AG04449 (cell line): ENCODE results near the gene MRPL49.
"Not testable (repeated sequence)": the region's sequence is repeated elsewhere in the genome, so short reads cannot be mapped to it uniquely, and the experiment has no call there.

ENCODE experiments used
- CTCF ChIA-PET: fragments of 350-600 bp; formaldehyde crosslinking; extraction: SDS; loops from one replicate; lab custom pipeline; 2021; ENCODE audit warnings: antibody characterized with exemption; lab: Yijun Ruan, JAX
- POLR2A ChIA-PET: fragments of 400-600, 350-600 bp; formaldehyde crosslinking; extraction: SDS; loops from one replicate; lab custom pipeline; 2020; ENCODE audit warnings: antibody characterized with exemption, inconsistent platforms; lab: Yijun Ruan, JAX
- DNase-seq: peaks from one replicate; pipeline ENCODE4 v3.0.0-alpha.2; 2010; ENCODE audit warnings: low read depth, low spot score
- H3K4me3 ChIP-seq: 2 replicates; pipeline ENCODE4 v1.5.1; 2011; ENCODE audit warnings: low read depth, mild to moderate bottlenecking, control low read depth, low read length
- CTCF ChIP-seq: IDR thresholded peaks from one replicate; pipeline ENCODE4 v1.5.1; 2011; ENCODE audit warnings: mild to moderate bottlenecking, moderate library complexity, low read length, control low read depth, inconsistent platforms; ENCODE audit not compliant: insufficient read depth; ENCODE audit errors: missing control alignments

MRPL49 gene

GRCh38 chr11:65118097-65118837, 3.9 kb upstream of the MRPL49 start:
- POLR2A ChIA-PET = interaction anchor here (0.5 to 1.9 kb wide), 2 partner anchors 16 kb away, joined by 4 to 7 read pairs; partner anchors contain the start of gene SYVN1
- H3K4me3 ChIP-seq = no peak overlapping the region
- CTCF ChIA-PET = interaction anchor here (0.8 to 7.1 kb wide), 24 partner anchors 8 to 332 kb away, joined by 3 to 72 read pairs (median 4); partner anchors contain the start of genes ARL2, CAPN1, PPP2R5B and SNX15
- no peak for DNase-seq
- no peak for TF ChIP-seq CTCF

- CTCF ChIA-PET = interaction anchor here (0.8 to 7.1 kb wide), 17 partner anchors 9 to 333 kb away, joined by 3 to 72 read pairs (median 4); partner anchors contain the start of genes ARL2, CAPN1, PPP2R5B and TM7SF2
- POLR2A ChIA-PET = interaction anchor here (0.5 kb wide), 1 partner anchor 17 kb away, joined by 4 read pairs; no protein-coding TSS in a partner anchor
- not testable (repeated sequence) for H3K4me3 ChIP-seq, DNase-seq
These were observed 3.0 kb upstream of the MRPL49 start for GRCh38 chr11:65118891-65119669.

GRCh38 chr11:65119670-65119995, 2.5 kb upstream of the MRPL49 start:
- ChIA-PET CTCF (interaction anchor here (1.0 to 7.1 kb wide), 4 partner anchors 9 to 334 kb away, joined by 3 to 72 read pairs (median 38); partner anchors contain the start of genes ARL2 and TM7SF2), POLR2A (no interaction called here)
- no peak for TF ChIP-seq CTCF
- H3K4me3 ChIP-seq = no peak overlapping the region
- no peak for DNase-seq

- POLR2A ChIA-PET = interaction anchor here (1.3 to 2.2 kb wide), 2 partner anchors 10 to 14 kb away, joined by 4 to 12 read pairs; partner anchors contain the start of gene SYVN1
These were observed 1.3 kb upstream of the MRPL49 start for GRCh38 chr11:65120831-65121230.

GRCh38 chr11:65121447-65121864, 665 bp upstream of the MRPL49 start:
- ChIA-PET CTCF (interaction anchor here (0.7 to 7.1 kb wide), 11 partner anchors 8 to 273 kb away, joined by 3 to 72 read pairs (median 4); partner anchors contain the start of genes ARL2, BATF2, SYVN1 and TM7SF2), POLR2A (interaction anchor here (0.7 to 2.2 kb wide), 9 partner anchors 9 to 273 kb away, joined by 3 to 20 read pairs (median 3); partner anchors contain the start of gene SYVN1)
- peak overlapping the region; percentile 92 for H3K4me3 ChIP-seq
- no peak for TF ChIP-seq CTCF
- DNase-seq = no peak

More at GRCh38 chr11:65120831-65121230, 1.3 kb upstream of the MRPL49 start:
- H3K4me3 ChIP-seq = peak overlapping the region; percentile 92
- DNase-seq = no peak
- TF ChIP-seq CTCF = no peak
- CTCF ChIA-PET = interaction anchor here (0.7 to 7.1 kb wide), 11 partner anchors 9 to 273 kb away, joined by 3 to 72 read pairs (median 3); partner anchors contain the start of genes ARL2, BATF2 and TM7SF2

GRCh38 chr11:65124480-65125196, 2.5 kb downstream of the MRPL49 start:
- H3K4me3 ChIP-seq = no peak overlapping the region
- POLR2A ChIA-PET = interaction anchor here (0.7 to 2.2 kb wide), 2 partner anchors 10 to 16 kb away, joined by 3 to 7 read pairs; no protein-coding TSS in a partner anchor
- no peak for DNase-seq
- CTCF ChIA-PET = interaction anchor here (0.9 to 1.4 kb wide), 2 partner anchors 11 to 12 kb away, joined by 4 read pairs; no protein-coding TSS in a partner anchor
- no peak for TF ChIP-seq CTCF
